HG03039 (cell line): ENCODE measurements around the gene IL1RAPL1.
"Not testable (repeated sequence)": the region's sequence is repeated elsewhere in the genome, so short reads cannot be mapped to it uniquely, and the experiment has no call there.

Experiments
- ATAC-seq: cut with Tn5 transposase; IDR thresholded peaks from one replicate; pipeline ENCODE4 v1.9.1; 2021; ENCODE audit warnings: mild to moderate bottlenecking, moderate library complexity; ENCODE audit not compliant: unreplicated experiment

The IL1RAPL1 gene

GRCh38 chrX:28766561-28766960, 179.3 kb downstream of the IL1RAPL1 start:
- not testable (repeated sequence) for ATAC-seq

GRCh38 chrX:28773807-28774206, 186.6 kb downstream of the IL1RAPL1 start:
- no peak for ATAC-seq

- no peak for ATAC-seq
Measured at GRCh38 chrX:28787206-28787605, 200.0 kb downstream of the IL1RAPL1 start.

- not testable (repeated sequence) for ATAC-seq
Measured at GRCh38 chrX:28800671-28801070, 213.4 kb downstream of the IL1RAPL1 start.

GRCh38 chrX:28802625-28803024, 215.4 kb downstream of the IL1RAPL1 start:
- ATAC-seq = no peak

- no peak for ATAC-seq
Measured at GRCh38 chrX:28835991-28836390, 248.7 kb downstream of the IL1RAPL1 start.

GRCh38 chrX:28843817-28844216, 256.6 kb downstream of the IL1RAPL1 start:
- ATAC-seq = no peak

GRCh38 chrX:28847423-28847822, 260.2 kb downstream of the IL1RAPL1 start:
- ATAC-seq = no peak

- ATAC-seq = no peak
Measured at GRCh38 chrX:28848707-28849106, 261.5 kb downstream of the IL1RAPL1 start.

GRCh38 chrX:28850955-28851354, 263.7 kb downstream of the IL1RAPL1 start:
- ATAC-seq = no peak

GRCh38 chrX:28851871-28852270, 264.6 kb downstream of the IL1RAPL1 start:
- ATAC-seq = no peak

GRCh38 chrX:28854637-28855036, 267.4 kb downstream of the IL1RAPL1 start:
- ATAC-seq = no peak

- ATAC-seq = no peak
Measured at GRCh38 chrX:28876408-28876807, 289.2 kb downstream of the IL1RAPL1 start.

- ATAC-seq = no peak
Measured at GRCh38 chrX:28876901-28877300, 289.7 kb downstream of the IL1RAPL1 start.

GRCh38 chrX:28880136-28880535, 292.9 kb downstream of the IL1RAPL1 start:
- ATAC-seq = no peak

- ATAC-seq = no peak
Measured at GRCh38 chrX:28884823-28885222, 297.6 kb downstream of the IL1RAPL1 start.

- no peak for ATAC-seq
Measured at GRCh38 chrX:28888416-28888815, 301.2 kb downstream of the IL1RAPL1 start.

GRCh38 chrX:28889591-28890090, 302.4 kb downstream of the IL1RAPL1 start:
- ATAC-seq = no peak

- ATAC-seq = no peak
Measured at GRCh38 chrX:28901637-28902036, 314.4 kb downstream of the IL1RAPL1 start.

- no peak for ATAC-seq
Measured at GRCh38 chrX:28910487-28910886, 323.2 kb downstream of the IL1RAPL1 start.

- ATAC-seq = no peak
Measured at GRCh38 chrX:28920153-28920943, 333.1 kb downstream of the IL1RAPL1 start.

- no peak for ATAC-seq
Measured at GRCh38 chrX:28922106-28922505, 334.9 kb downstream of the IL1RAPL1 start.

GRCh38 chrX:28946846-28947245, 359.6 kb downstream of the IL1RAPL1 start:
- no peak for ATAC-seq
